ENCODE measurements around the gene KCNK16. TPM values are rescaled to one million over a fixed set of nuclear protein-coding genes. Genes with fewer than 3 reads are reported as not detected.

Gene KCNK16
- total and polyA plus RNA-seq, 2 of the 13 experiments (the other 11 are each of a cell fraction or from before 2014, with no cell fraction given): not detected

DNA sequence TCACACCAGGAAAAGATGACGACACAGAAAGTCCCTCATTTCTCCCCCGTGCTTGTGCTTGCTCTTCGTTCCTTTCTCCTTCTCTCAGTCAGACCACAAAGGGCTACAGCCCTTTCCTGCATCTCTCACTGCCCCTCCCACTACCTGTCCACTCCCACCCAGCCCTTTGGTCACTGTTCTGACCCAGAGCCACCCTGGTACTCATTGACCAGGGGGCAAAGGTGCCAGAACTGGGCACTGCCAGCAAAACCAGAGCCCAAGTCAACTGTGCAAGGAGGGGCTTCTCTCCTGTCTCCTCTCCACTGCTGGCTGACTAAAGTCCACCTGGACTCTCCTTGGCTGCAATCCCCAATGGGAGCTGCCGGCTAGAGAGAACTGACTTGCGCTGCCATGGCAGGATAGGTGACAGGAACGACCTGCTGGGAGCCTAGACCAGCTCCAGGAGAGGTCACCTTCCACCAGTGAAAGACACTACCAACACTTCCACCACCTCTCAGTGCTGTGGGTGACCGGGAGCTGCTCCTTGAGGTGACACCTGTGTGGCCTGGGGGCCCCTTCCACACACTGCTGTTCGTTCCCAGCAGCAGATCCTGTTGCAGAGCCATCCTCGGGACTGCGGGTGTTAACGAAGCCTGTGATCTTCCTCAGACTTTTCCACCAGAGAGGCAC, 41.1 kb downstream of the KCNK16 start:
- ChIA-PET POLR2A (no interaction called here), CTCF (ENCODE audit: low intra/inter-chr PET ratio, low total read pairs) (no interaction called here)
- no TSS peak for BruUV-seq (replicated peaks)
- no peak overlapping the region for H3K9ac ChIP-seq (ENCODE audit: insufficient read depth, low read depth, low read length)
- H2AFZ ChIP-seq (ENCODE audit: low read length): no peak overlapping the region
- TF ChIP-seq, protein P1, sequence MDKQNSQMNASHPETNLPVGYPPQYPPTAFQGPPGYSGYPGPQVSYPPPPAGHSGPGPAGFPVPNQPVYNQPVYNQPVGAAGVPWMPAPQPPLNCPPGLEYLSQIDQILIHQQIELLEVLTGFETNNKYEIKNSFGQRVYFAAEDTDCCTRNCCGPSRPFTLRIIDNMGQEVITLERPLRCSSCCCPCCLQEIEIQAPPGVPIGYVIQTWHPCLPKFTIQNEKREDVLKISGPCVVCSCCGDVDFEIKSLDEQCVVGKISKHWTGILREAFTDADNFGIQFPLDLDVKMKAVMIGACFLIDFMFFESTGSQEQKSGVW (CRISPR knock-in tag; IDR thresholded peaks at IDR 0.05; ENCODE audit: borderline replicate concordance): no peak
- no peak for TF ChIP-seq IRX3 (CRISPR knock-in tag; IDR thresholded peaks at IDR 0.05; ENCODE audit: borderline replicate concordance, low read depth)
- TF ChIP-seq NBN (conservative IDR thresholded peaks at IDR 0.05): no peak
- TF ChIP-seq, protein P2, sequence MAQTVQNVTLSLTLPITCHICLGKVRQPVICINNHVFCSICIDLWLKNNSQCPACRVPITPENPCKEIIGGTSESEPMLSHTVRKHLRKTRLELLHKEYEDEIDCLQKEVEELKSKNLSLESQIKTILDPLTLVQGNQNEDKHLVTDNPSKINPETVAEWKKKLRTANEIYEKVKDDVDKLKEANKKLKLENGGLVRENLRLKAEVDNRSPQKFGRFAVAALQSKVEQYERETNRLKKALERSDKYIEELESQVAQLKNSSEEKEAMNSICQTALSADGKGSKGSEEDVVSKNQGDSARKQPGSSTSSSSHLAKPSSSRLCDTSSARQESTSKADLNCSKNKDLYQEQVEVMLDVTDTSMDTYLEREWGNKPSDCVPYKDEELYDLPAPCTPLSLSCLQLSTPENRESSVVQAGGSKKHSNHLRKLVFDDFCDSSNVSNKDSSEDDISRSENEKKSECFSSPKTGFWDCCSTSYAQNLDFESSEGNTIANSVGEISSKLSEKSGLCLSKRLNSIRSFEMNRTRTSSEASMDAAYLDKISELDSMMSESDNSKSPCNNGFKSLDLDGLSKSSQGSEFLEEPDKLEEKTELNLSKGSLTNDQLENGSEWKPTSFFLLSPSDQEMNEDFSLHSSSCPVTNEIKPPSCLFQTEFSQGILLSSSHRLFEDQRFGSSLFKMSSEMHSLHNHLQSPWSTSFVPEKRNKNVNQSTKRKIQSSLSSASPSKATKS (CRISPR knock-in tag; IDR thresholded peaks at IDR 0.05): no peak
- TF ChIP-seq ZNF207 (IDR thresholded peaks at IDR 0.05; ENCODE audit: borderline replicate concordance): no peak
- TF ChIP-seq, protein P3, sequence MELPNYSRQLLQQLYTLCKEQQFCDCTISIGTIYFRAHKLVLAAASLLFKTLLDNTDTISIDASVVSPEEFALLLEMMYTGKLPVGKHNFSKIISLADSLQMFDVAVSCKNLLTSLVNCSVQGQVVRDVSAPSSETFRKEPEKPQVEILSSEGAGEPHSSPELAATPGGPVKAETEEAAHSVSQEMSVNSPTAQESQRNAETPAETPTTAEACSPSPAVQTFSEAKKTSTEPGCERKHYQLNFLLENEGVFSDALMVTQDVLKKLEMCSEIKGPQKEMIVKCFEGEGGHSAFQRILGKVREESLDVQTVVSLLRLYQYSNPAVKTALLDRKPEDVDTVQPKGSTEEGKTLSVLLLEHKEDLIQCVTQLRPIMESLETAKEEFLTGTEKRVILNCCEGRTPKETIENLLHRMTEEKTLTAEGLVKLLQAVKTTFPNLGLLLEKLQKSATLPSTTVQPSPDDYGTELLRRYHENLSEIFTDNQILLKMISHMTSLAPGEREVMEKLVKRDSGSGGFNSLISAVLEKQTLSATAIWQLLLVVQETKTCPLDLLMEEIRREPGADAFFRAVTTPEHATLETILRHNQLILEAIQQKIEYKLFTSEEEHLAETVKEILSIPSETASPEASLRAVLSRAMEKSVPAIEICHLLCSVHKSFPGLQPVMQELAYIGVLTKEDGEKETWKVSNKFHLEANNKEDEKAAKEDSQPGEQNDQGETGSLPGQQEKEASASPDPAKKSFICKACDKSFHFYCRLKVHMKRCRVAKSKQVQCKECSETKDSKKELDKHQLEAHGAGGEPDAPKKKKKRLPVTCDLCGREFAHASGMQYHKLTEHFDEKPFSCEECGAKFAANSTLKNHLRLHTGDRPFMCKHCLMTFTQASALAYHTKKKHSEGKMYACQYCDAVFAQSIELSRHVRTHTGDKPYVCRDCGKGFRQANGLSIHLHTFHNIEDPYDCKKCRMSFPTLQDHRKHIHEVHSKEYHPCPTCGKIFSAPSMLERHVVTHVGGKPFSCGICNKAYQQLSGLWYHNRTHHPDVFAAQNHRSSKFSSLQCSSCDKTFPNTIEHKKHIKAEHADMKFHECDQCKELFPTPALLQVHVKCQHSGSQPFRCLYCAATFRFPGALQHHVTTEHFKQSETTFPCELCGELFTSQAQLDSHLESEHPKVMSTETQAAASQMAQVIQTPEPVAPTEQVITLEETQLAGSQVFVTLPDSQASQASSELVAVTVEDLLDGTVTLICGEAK (IDR thresholded peaks at IDR 0.05): no peak
- TF ChIP-seq, protein P3 (CRISPR knock-in tag; IDR thresholded peaks at IDR 0.05): no peak
- no peak for TF ChIP-seq ZNF569 (CRISPR knock-in tag; IDR thresholded peaks at IDR 0.05; ENCODE audit: borderline replicate concordance)
- TF ChIP-seq ATF1 (CRISPR knock-in tag; IDR thresholded peaks at IDR 0.05): no peak
- no peak for TF ChIP-seq EHMT2 (IDR thresholded peaks at IDR 0.05; ENCODE audit: borderline replicate concordance, low read depth, low read length)
- no peak for TF ChIP-seq ZNF598 (CRISPR knock-in tag; IDR thresholded peaks at IDR 0.05; ENCODE audit: borderline replicate concordance)
- no peak for TF ChIP-seq PHF21A (CRISPR knock-in tag; IDR thresholded peaks at IDR 0.05)
- no peak for TF ChIP-seq ZNF616 (CRISPR knock-in tag; IDR thresholded peaks at IDR 0.05; ENCODE audit: low read depth)
- ATAC-seq (no peak), FAIRE-seq (no peak), DNase-seq (ENCODE audit: low spot score) (no peak)
- H3K79me2 ChIP-seq (ENCODE audit: insufficient read depth, low read length): no peaks in the 10 kb centered on the region
- H3K27me3 ChIP-seq (ENCODE audit: control insufficient read depth in 1 of 2, insufficient read depth in 2 of 2, low read length in 2 of 2): peaks cover 0 to 5% of the 10 kb centered on the region in 2 experiments; a peak in 1 of 5 replicates
- no peaks in the 10 kb centered on the region for H3K4me1 ChIP-seq (ENCODE audit: insufficient read depth, low read length)
- H3K9me3 ChIP-seq (ENCODE audit: low read length): no peaks in the 10 kb centered on the region
- H4K20me1 ChIP-seq (ENCODE audit: insufficient read depth, low read length): no peaks in the 10 kb centered on the region
- 8% methylated on average over 3 of the region's 11 CpGs for WGBS (ENCODE audit: low lambda C conversion rate)
- H3K27ac ChIP-seq (ENCODE audit: extremely low read length, insufficient read depth, low read length): no peak overlapping the region
- H3K4me3 ChIP-seq (replicated peaks in 1 of 3; ENCODE audit: insufficient read depth in 1 of 3, low read depth in 2 of 3, low read length in 3 of 3): no peak overlapping the region
- no peak overlapping the region for H3K4me2 ChIP-seq (ENCODE audit: low read depth, low read length)
- intact Hi-C loops (cut with micrococcal nuclease; ENCODE audit: unreplicated experiment) (no loop called here), in situ Hi-C loops (cut with HindIII; ENCODE audit: extremely low pct_ligation_motif_present, low pct_unique_long_range_greater_than_20kb) (no loop called here)
- no peaks in the 10 kb centered on the region for H3K36me3 ChIP-seq (replicated peaks in 1 of 2; ENCODE audit: control insufficient read depth in 1 of 2, insufficient read depth in 2 of 2, low read length in 2 of 2)

All from HepG2 (cell line).